Measurements from ENCODE around the gene ACER1.

Gene ACER1

GRCh38 chr19:6260376-6260775, 73.0 kb downstream of the ACER1 start:
- no peak for ATAC-seq
- Mint-ChIP-seq H3K9me3 (no peaks in the 10 kb centered on the region), H3K27ac (no peak overlapping the region)

GRCh38 chr19:6259312-6259861, 74.0 kb downstream of the ACER1 start:
- Mint-ChIP-seq H3K27ac (no peak overlapping the region), H3K4me3 (no peak overlapping the region), H3K4me1 (peaks cover 24% of the 10 kb centered on the region), H3K27me3 (no peaks in the 10 kb centered on the region), H3K36me3 (ENCODE audit: low read depth) (peaks cover 35% of the 10 kb centered on the region), H3K9me3 (no peaks in the 10 kb centered on the region)
- ATAC-seq (no peak), DNase-seq (no peak)

More at GRCh38 chr19:6260376-6260775, 73.0 kb downstream of the ACER1 start:
- Mint-ChIP-seq H3K4me3 (no peak overlapping the region), H3K4me1 (peaks cover 18% of the 10 kb centered on the region), H3K36me3 (ENCODE audit: low read depth) (peaks cover 32% of the 10 kb centered on the region), H3K27me3 (no peaks in the 10 kb centered on the region)
- DNase-seq, result no peak

DNA sequence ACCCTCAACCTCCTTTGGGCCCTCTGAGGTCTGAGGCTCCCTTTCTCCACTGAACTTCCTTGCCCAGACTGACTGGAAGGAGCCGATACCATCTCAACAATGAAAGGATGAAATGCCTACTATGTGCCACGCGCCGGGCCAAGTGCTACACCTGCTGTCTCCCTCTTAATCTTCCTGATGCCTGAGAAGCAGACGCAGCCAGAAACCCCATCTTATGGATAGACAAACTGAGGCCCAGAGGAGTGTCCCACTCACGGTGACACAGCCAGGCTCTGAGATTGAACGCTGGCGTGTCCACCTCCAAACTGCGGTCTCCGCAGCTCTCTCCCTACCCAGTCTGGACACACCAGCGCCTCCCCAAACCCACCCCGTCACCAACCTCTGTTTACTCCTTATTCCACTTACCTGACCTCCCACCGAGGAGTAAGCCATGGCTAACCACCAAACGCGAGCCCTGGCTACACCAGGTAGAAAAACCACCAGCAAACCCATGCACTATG, 74.5 kb downstream of the ACER1 start:
- ATAC-seq, result no peak
- no peak for DNase-seq
- Mint-ChIP-seq H3K4me3 (no peak overlapping the region), H3K27me3 (no peaks in the 10 kb centered on the region), H3K4me1 (peaks cover 25% of the 10 kb centered on the region), H3K27ac (no peak overlapping the region), H3K9me3 (no peaks in the 10 kb centered on the region), H3K36me3 (ENCODE audit: low read depth) (peaks cover 35% of the 10 kb centered on the region)
